SU-DHL-6 (cell line): ENCODE data around the gene MLEC.

ENCODE experiments used
- H2AFZ ChIP-seq: fragments of 200-600 bp; sonication (generic); 2 replicates; pipeline ENCODE4 v1.6.1; 2014; ENCODE audit warnings: low read depth, mild to moderate bottlenecking, moderate library complexity, mixed read lengths, antibody characterized with exemption, low read length; ENCODE audit not compliant: severe bottlenecking
- H3F3A ChIP-seq: fragments of 200-600 bp; shearing (Covaris generic); 2 replicates; pipeline ENCODE4 v1.6.0; 2016; ENCODE audit warnings: antibody characterized with exemption, mild to moderate bottlenecking; ENCODE audit not compliant: insufficient read depth
- H3K27ac ChIP-seq: fragments of 200-600 bp; sonication (generic); 2 replicates; pipeline ENCODE4 v1.5.1; 2016; ENCODE audit warnings: low read depth, mild to moderate bottlenecking, low read length, moderate library complexity, mixed read lengths
- H3K27me3 ChIP-seq: fragments of 200-600 bp; sonication (generic), shearing (Covaris generic); 2 replicates; pipeline ENCODE4 v1.6.0; 2014; ENCODE audit warnings: mild to moderate bottlenecking, low read length
- H3K36me3 ChIP-seq: fragments of 200-600 bp; sonication (generic); 2 replicates; pipeline ENCODE4 v1.6.1; 2014; ENCODE audit warnings: mild to moderate bottlenecking, low read length, mixed read lengths
- H3K4me2 ChIP-seq: fragments of 300-600, 200-600 bp; shearing (Covaris generic), sonication (generic); 2 replicates; pipeline ENCODE4 v1.6.0; 2014; ENCODE audit warnings: low read length, low read depth, mild to moderate bottlenecking; ENCODE audit not compliant: poor library complexity, severe bottlenecking
- H3K4me3 ChIP-seq: fragments of 200-600 bp; sonication (generic); 2 replicates; pipeline ENCODE4 v1.5.1; 2014; ENCODE audit warnings: antibody characterized with exemption, low read length, mild to moderate bottlenecking, mixed read lengths; ENCODE audit not compliant: insufficient read depth, poor library complexity, severe bottlenecking
- H3K79me2 ChIP-seq: fragments of 200-600 bp; sonication (generic); 2 replicates; pipeline ENCODE4 v1.6.1; 2014; ENCODE audit warnings: mild to moderate bottlenecking, low read length, moderate library complexity; ENCODE audit not compliant: insufficient read depth
- H3K9ac ChIP-seq: fragments of 200-600 bp; sonication (generic); 2 replicates; pipeline ENCODE4 v1.7.0; 2014; ENCODE audit warnings: mild to moderate bottlenecking, low read length
- H3K9me2 ChIP-seq: fragments of 200-600 bp; sonication (generic); replicated peaks from 2 replicates; pipeline ENCODE4 v1.6.1; 2014; ENCODE audit warnings: low read length; ENCODE audit not compliant: insufficient read depth
- H3K9me3 ChIP-seq: fragments of 200-600 bp; sonication (generic); 2 replicates; pipeline ENCODE4 v1.6.1; 2014; ENCODE audit warnings: low read length, mixed read lengths; ENCODE audit not compliant: insufficient read depth
- H4K20me1 ChIP-seq: fragments of 200-600 bp; sonication (generic); 2 replicates; pipeline ENCODE4 v1.6.1; 2014; ENCODE audit warnings: low read depth, mild to moderate bottlenecking, antibody characterized with exemption, low read length, moderate library complexity, mixed read lengths
- EZH2phosphoT487 ChIP-seq: fragments of 200-600 bp; sonication (generic), shearing (Covaris generic); conservative IDR thresholded peaks from 2 replicates; pipeline ENCODE4 v1.6.1; 2018; ENCODE audit warnings: mild to moderate bottlenecking, antibody characterized with exemption, low read length, moderate library complexity, mixed read lengths
- TF ChIP-seq, protein P1 (sequence below): fragments of 200-600 bp; sonication (generic); IDR thresholded peaks from one replicate; pipeline ENCODE4 v1.5.1; 2017; ENCODE audit warnings: antibody characterized with exemption, mild to moderate bottlenecking, low read length, moderate library complexity; ENCODE audit not compliant: insufficient read depth, poor library complexity, severe bottlenecking

Gene MLEC

DNA sequence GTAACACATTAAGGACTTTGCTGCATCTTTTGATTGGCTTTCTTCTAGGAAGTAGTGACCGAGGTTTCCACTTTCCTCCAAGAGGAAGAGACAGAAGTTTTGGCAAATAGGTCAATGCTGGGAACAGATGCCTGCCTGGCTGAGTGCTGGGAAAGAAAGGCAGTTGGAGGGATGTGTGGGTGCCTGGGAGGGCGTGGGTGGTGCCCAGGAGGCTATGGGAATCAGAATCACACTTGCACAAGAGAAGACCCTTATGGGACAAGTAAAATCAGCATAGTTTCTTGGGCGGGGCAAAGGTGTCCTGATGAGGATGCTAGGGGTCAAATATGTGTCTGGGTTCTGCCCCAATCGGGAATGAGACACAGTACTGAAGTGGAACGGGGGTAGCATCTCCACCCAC is 37.8 kb downstream of the MLEC start:
- no peak for TF ChIP-seq EZH2phosphoT487
- TF ChIP-seq, protein P1, sequence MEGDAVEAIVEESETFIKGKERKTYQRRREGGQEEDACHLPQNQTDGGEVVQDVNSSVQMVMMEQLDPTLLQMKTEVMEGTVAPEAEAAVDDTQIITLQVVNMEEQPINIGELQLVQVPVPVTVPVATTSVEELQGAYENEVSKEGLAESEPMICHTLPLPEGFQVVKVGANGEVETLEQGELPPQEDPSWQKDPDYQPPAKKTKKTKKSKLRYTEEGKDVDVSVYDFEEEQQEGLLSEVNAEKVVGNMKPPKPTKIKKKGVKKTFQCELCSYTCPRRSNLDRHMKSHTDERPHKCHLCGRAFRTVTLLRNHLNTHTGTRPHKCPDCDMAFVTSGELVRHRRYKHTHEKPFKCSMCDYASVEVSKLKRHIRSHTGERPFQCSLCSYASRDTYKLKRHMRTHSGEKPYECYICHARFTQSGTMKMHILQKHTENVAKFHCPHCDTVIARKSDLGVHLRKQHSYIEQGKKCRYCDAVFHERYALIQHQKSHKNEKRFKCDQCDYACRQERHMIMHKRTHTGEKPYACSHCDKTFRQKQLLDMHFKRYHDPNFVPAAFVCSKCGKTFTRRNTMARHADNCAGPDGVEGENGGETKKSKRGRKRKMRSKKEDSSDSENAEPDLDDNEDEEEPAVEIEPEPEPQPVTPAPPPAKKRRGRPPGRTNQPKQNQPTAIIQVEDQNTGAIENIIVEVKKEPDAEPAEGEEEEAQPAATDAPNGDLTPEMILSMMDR, result no peak
- no peaks in the 10 kb centered on the region for H3F3A ChIP-seq
- H3K4me3 ChIP-seq, result no peak overlapping the region
- no peaks in the 10 kb centered on the region for H4K20me1 ChIP-seq
- no peak overlapping the region for H3K9ac ChIP-seq
- no peak overlapping the region for H3K27ac ChIP-seq
- H3K9me3 ChIP-seq, result no peaks in the 10 kb centered on the region
- H3K4me2 ChIP-seq, result no peak overlapping the region
- no peak overlapping the region for H2AFZ ChIP-seq
- H3K79me2 ChIP-seq, result no peaks in the 10 kb centered on the region
- no peaks in the 10 kb centered on the region for H3K9me2 ChIP-seq
- no peaks in the 10 kb centered on the region for H3K27me3 ChIP-seq
- H3K36me3 ChIP-seq, result no peaks in the 10 kb centered on the region; the same call in 1 of the 2 replicates

DNA sequence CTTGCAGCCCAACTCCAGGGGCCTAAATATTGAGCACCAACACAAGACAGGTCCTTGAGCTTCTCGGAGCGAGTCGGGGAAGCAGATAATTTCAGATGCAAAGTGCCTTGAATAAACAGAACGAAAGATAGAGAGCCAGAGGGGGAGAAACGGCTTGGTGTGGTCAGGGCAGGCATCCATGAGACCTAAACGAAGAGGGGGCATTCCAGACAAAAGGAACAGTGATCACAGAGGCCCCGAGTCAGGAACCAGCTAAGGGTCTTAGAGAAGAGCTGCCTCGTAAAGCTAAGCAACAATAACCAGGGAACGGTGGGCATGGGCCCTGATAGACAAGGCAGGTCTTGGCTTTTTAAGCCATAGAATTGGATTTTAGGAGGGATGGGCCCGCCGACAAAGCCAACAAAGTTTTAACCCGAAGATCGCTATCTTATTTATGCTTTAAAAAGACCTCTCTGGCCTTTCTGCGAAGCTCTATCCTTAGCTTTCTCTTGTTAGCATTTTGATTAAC is 38.3 kb downstream of the MLEC start:
- no peak overlapping the region for H3K27ac ChIP-seq
- peak overlapping the region; percentile 46; the same call in 1 of the 2 replicates for H3K9ac ChIP-seq
- H3K9me3 ChIP-seq, result no peaks in the 10 kb centered on the region
- TF ChIP-seq, protein P1, result no peak
- TF ChIP-seq EZH2phosphoT487, result no peak
- H3K79me2 ChIP-seq, result no peaks in the 10 kb centered on the region
- H3K9me2 ChIP-seq, result no peaks in the 10 kb centered on the region
- H2AFZ ChIP-seq, result no peak overlapping the region
- no peaks in the 10 kb centered on the region; the same call in 1 of the 2 replicates for H3K36me3 ChIP-seq
- H3K4me3 ChIP-seq, result peak overlapping the region; percentile 44
- no peaks in the 10 kb centered on the region for H3K27me3 ChIP-seq
- no peaks in the 10 kb centered on the region for H3F3A ChIP-seq
- H4K20me1 ChIP-seq, result no peaks in the 10 kb centered on the region
- H3K4me2 ChIP-seq, result peak overlapping the region; percentile 57

DNA sequence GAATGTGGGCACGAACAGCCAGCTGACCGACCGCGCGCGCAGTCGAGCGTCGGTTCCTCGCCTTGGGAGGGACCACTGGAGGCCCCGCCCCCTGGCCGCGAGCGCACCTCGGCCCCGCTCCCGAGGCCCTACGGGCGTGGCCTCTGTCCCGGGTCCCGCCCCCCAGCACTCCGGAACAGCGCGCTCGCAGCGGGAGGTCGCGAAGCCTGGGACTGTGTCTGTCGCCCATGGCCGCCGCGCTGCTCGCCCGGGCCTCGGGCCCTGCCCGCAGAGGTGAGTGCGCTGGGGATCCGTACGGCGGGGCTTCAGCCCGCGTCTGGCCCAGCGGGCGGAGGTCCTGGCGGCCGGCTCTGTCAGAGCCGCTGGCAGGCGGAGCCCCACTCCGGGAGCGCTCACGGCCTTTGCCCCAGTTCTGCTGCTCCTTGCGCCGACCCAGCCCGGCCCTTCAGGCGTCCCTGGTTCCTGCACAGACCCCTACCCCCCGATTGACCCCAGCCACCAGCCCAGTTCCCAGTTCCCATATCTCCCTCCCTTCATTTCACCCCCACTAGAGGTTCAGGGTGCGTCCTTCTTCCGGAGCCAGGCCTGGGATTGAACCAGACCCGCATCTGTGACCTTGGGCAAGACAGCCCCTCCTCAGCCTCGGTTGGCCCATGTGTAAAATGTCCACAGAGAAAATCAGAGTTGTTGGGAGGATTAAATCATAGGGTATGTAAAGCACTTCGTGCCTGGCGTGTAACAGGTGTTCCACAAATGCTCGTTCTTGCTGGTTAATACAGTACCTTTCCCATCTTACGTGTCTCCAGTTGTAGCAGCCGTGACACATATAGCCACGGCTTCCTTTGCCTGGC is 38.9 kb downstream of the MLEC start, which contains the start of gene ACADS:
Gene ACADS, plus strand, starts transcription at position 168 of the 851 bp plus-strand sequence. Its CDS starts 60 bp downstream, at position 228.
- Histone ChIP-seq H4K20me1 (no peaks in the 10 kb centered on the region), H3K36me3 (no peaks in the 10 kb centered on the region; the same call in 1 of the 2 replicates), H2AFZ (peak within 1 kb of the TSS; percentile 65), H3K27me3 (no peaks in the 10 kb centered on the region), H3K27ac (no peak within 1 kb of the TSS), H3K9ac (peak within 1 kb of the TSS; percentile 46), H3K9me2 (no peaks in the 10 kb centered on the region), H3K79me2 (no peaks in the 10 kb centered on the region), H3K4me3 (peak within 1 kb of the TSS; percentile 44), H3F3A (no peaks in the 10 kb centered on the region), H3K9me3 (no peaks in the 10 kb centered on the region), H3K4me2 (peak within 1 kb of the TSS; percentile 57)
- TF ChIP-seq EZH2phosphoT487, result no peak
- TF ChIP-seq, protein P1, result no peak
